Psoas muscle (tissue), 8 donors: Measurements from ENCODE around the gene KCTD2. TPM values are rescaled to one million over a fixed set of nuclear protein-coding genes. Genes with fewer than 3 reads are reported as not detected.
"Not testable (repeated sequence)": the region's sequence is repeated elsewhere in the genome, so short reads cannot be mapped to it uniquely, and the experiment has no call there.

Experiments used
- ATAC-seq, 4 donors: fragments of 200-7000 bp; cut with Tn5 transposase; one replicate each; pipeline ENCODE4 v1.9.1; 2020; ENCODE audit warnings: moderate library complexity in 3 of 4, mild to moderate bottlenecking in 2 of 4
- DNase-seq, 2 donors: peaks; one replicate each; pipeline ENCODE4 v3.0.0-alpha.2; 2020
- H3K27ac ChIP-seq: fragments of 200-600 bp; one replicate; pipeline ENCODE4 v1.8.0; 2022
- H3K27me3 ChIP-seq, 3 donors: fragments of 200-600 bp in 1 of 3; one replicate each; pipeline versions ENCODE4 v1.6.1 to v1.8.0; 2013 to 2022; ENCODE audit warnings: low read length in 2 of 3, mild to moderate bottlenecking in 2 of 3, moderate library complexity in 1 of 3; ENCODE audit not compliant: insufficient read depth in 3 of 3
- H3K36me3 ChIP-seq, 2 donors: fragments of 200-600 bp in 1 of 2; one replicate each; pipeline versions ENCODE4 v1.6.1 to v1.8.0; 2013 to 2022; ENCODE audit warnings: low read depth in 1 of 2, mild to moderate bottlenecking in 1 of 2, moderate library complexity in 1 of 2; ENCODE audit not compliant: insufficient read depth in 1 of 2
- H3K4me1 ChIP-seq: fragments of 200-600 bp; one replicate; pipeline ENCODE4 v1.8.0; 2022
- H3K4me3 ChIP-seq: fragments of 200-600 bp; one replicate; pipeline ENCODE4 v1.8.0; 2022; ENCODE audit warnings: mild to moderate bottlenecking
- H3K9me3 ChIP-seq: fragments of 200-600 bp; one replicate; pipeline ENCODE4 v1.8.0; 2022
- CTCF ChIP-seq: fragments of 200-600 bp; IDR thresholded peaks from one replicate; pipeline ENCODE4 v1.8.0; 2022; ENCODE audit warnings: antibody characterized with exemption
- WGBS, 3 donors: extraction: QIAGEN DNeasy Blood & Tissue Kit; methylation state at CpG; one replicate each; pipeline versions ENCODE4 v1.1.6 to v1.1.7; 2013; 5-methylcytosine and 5-hydroxymethylcytosine counted together
- intact Hi-C, 2 donors: fragments of 100-400 bp; cut with DNase I; formaldehyde crosslinking; loops; one replicate each; pipeline versions ENCODE4 v1.11.0 to v1.14.2; 2022
- polyA plus RNA-seq, 3 donors: library from polyadenylated mRNA; stranded (reverse); fragments of 200-250 nt; gene quantifications; one replicate each; pipeline ENCODE4 v1.2.3, GENCODE V29; 2013
- total RNA-seq, 4 donors: library from RNA; stranded (reverse); fragmentation: NEBNext Ultra II Directional in 2 of 4; extraction: Animal tissue kit (Norgen Biotek cat#: 25700) in 2 of 4; gene quantifications; one replicate each; pipeline versions ENCODE4 v1.2.1 to v1.2.4, GENCODE V29; 2021 to 2023
- donor health status: healthy with polysubstance abuse.
- donor health status: DM: no; HTN: no; CAD: no; lungs with moderate emphysema.
- donor health status: Bipolar disorder and iron deficiency.
- donor health status: healthy.
- donor health status: DM: yes; HTN: yes; CAD: no.
- donor health status: DM: no; HTN: no; CAD: no.
- donor health status: DM: no; HTN: no; CAD: no.
- donor health status: DM: yes; HTN: yes; CAD: no.

KCTD2 gene
- total and polyA plus RNA-seq, 7 donors: 26.9 to 71.2 (median 34.5) TPM

DNA sequence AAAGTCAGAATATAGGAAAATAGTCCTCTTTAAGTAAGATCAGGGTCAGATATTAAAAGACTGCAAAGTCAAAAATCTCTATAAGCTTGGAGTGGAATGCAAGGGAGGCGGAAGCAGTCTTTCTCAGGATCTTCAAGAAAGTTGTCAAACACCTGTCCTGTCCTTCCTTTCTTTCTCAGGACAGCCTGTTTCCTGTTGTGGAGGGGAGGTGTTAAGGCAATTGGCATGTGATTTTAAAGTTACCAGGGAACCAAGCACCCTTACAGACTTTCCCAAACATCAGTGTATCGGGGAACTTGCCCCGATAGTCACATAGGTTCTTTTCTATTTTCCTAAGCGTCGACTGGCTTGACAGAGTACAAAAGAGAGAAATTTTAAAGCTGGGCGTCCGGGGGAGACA is 2.3 kb upstream of the KCTD2 start:
- H3K27ac ChIP-seq: no peak overlapping the region
- H3K36me3 ChIP-seq: peaks cover 9 to 35% of the 10 kb centered on the region in 2 donors
- intact Hi-C loops: loop anchor here in 1 of 2 donors (5.0 kb wide), 1 partner anchor 158 kb away; no protein-coding TSS in a partner anchor

DNA sequence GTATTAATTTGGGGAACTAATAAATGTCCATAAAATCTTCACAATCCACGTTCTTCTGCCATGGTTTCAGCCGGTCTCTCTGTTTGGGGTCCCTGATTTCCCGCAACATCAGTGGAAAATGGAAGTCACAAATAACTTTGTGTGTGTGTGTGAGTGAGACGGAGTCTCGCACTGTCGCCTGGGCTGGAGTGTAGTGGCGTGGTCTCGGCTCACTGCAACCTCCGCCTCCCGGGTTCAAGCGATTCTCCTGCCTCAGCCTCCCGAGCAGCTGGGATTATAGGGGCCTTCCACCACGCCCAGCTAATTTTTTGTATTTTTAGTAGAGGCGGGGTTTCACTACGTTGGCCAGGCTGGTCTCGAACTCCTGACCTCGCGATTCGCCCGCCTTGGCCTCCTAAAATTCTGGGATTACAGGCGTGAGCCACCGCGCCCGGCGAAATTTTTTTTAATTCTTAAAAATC is 1.0 kb upstream of the KCTD2 start:
- not testable (repeated sequence) for H3K9me3 ChIP-seq, DNase-seq, ATAC-seq, H3K27me3 ChIP-seq
- Histone ChIP-seq H3K27ac (peak overlapping the region; percentile 97), H3K4me1 (peaks cover 21% of the 10 kb centered on the region), H3K4me3 (peak overlapping the region; percentile 95), H3K36me3 (peaks cover 6 to 35% of the 10 kb centered on the region in 2 donors)
- WGBS, 3 donors: 13 to 17% (median 15%) methylated on average over 25 of the region's 25 CpGs
- intact Hi-C loops: loop anchor here in 1 of 2 donors (5.0 kb wide), 1 partner anchor 156 kb away; no protein-coding TSS in a partner anchor

More for the DNA sequence above, 2.3 kb upstream of the KCTD2 start:
- DNase-seq (no peak), ATAC-seq (no peak)
- Histone ChIP-seq H3K4me3 (no peak overlapping the region), H3K9me3 (no peaks in the 10 kb centered on the region), H3K27me3 (no peaks in the 10 kb centered on the region), H3K4me1 (peaks cover 21% of the 10 kb centered on the region)
- TF ChIP-seq CTCF: no peak
- 65 to 79% (median 76%) methylated on average over 7 of the region's 7 CpGs for WGBS, 3 donors

- intact Hi-C loops: loop anchor here in 1 of 2 donors (5.0 kb wide), 1 partner anchor 155 kb away; no protein-coding TSS in a partner anchor
- Histone ChIP-seq H3K4me1 (peaks cover 21% of the 10 kb centered on the region), H3K27ac (peak overlapping the region; percentile 97), H3K4me3 (peak overlapping the region; percentile 95), H3K9me3 (no peaks in the 10 kb centered on the region), H3K27me3 (no peaks in the 10 kb centered on the region), H3K36me3 (peaks cover 3 to 35% of the 10 kb centered on the region in 2 donors)
- WGBS, 3 donors: 0 to 2% (median 1%) methylated on average over 20 to 38 of the region's 38 CpGs
- ATAC-seq (no peak), DNase-seq (peak; percentile 56 to 72)
- no peak for TF ChIP-seq CTCF
These were observed 523 bp downstream of the KCTD2 start for GRCh38 chr17:75047398-75048098.

DNA sequence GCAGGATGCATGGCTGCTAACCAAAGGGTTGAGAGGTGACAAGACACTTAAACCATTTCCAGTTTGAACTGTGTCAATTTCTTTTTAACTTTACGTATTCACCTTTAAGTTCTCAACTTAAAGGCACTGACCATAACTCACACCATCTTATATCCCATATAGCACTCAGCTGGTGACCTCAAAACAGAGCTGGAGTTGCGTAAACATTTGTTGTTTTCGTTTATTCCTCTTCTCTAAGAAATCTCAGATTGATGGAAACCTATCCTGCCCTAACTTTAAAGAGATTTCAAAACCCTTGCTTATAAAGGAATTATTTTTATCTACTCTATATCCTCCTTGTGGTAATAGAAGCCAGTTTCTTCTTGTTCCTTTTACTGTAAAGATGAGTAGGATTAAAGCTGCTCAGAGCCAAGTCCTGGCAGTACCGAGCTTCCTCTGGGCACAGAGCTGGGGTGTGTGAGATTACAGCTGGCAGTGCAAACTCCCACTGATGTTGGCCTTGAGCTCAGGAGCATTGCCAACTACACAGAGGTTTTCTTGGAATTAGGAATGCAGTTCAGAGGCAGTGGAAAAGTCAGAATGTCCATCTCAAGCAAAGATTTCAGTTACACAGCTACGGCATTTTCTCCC is 1.3 kb downstream of the KCTD2 start:
- H3K4me1 ChIP-seq: peaks cover 21% of the 10 kb centered on the region
- TF ChIP-seq CTCF: no peak
- no peaks in the 10 kb centered on the region for H3K9me3 ChIP-seq
- no peak for ATAC-seq
- H3K4me3 ChIP-seq: peak overlapping the region; percentile 95
- intact Hi-C loops: loop anchor here in 1 of 2 donors (5.0 kb wide), 1 partner anchor 154 kb away; no protein-coding TSS in a partner anchor
- peak overlapping the region; percentile 97 for H3K27ac ChIP-seq
- no peaks in the 10 kb centered on the region for H3K27me3 ChIP-seq
- no peak for DNase-seq
- H3K36me3 ChIP-seq: peaks cover 7 to 43% of the 10 kb centered on the region in 2 donors
- 20 to 29% (median 20%) methylated on average over 5 of the region's 5 CpGs for WGBS, 3 donors

- Histone ChIP-seq H3K27ac (no peak overlapping the region), H3K9me3 (no peaks in the 10 kb centered on the region), H3K36me3 (peaks cover 7 to 50% of the 10 kb centered on the region in 2 donors), H3K4me3 (no peak overlapping the region), H3K4me1 (peaks cover 21% of the 10 kb centered on the region), H3K27me3 (no peaks in the 10 kb centered on the region)
- DNase-seq: no peak
- 85 to 87% (median 86%) methylated on average over 5 of the region's 5 CpGs for WGBS, 3 donors
- TF ChIP-seq CTCF: no peak
- ATAC-seq: no peak
- intact Hi-C loops: loop anchor here in 1 of 2 donors (5.0 kb wide), 1 partner anchor 153 kb away; no protein-coding TSS in a partner anchor
These were observed 2.0 kb downstream of the KCTD2 start for GRCh38 chr17:75049057-75049456.
